KOPT-K1 (cell line): ENCODE data around the gene KCNMB2.
"Not testable (repeated sequence)": the region's sequence is repeated elsewhere in the genome, so short reads cannot be mapped to it uniquely, and the experiment has no call there.

Source experiments
- H3K27ac ChIP-seq: fragments of 200-600 bp; sonication (generic); 2 replicates; pipeline ENCODE4 v1.5.1; 2016; ENCODE audit warnings: antibody characterized with exemption, mild to moderate bottlenecking, low read depth, low read length; ENCODE audit not compliant: poor library complexity, severe bottlenecking
- H3K36me3 ChIP-seq: fragments of 200-600 bp; sonication (generic); 2 replicates; pipeline ENCODE4 v1.5.1; 2017; ENCODE audit warnings: antibody characterized with exemption, mild to moderate bottlenecking, low read length, moderate library complexity; ENCODE audit not compliant: insufficient read depth
- H3K9me3 ChIP-seq: fragments of 200-600 bp; sonication (generic); 2 replicates; pipeline ENCODE4 v1.5.1; 2017; ENCODE audit warnings: antibody characterized with exemption, low read length, mild to moderate bottlenecking; ENCODE audit not compliant: insufficient read depth, poor library complexity, severe bottlenecking

KCNMB2 gene

GRCh38 chr3:178707311-178708031 lies 171.2 kb downstream of the KCNMB2 start:
- H3K36me3 ChIP-seq = no peaks in the 10 kb centered on the region

DNA sequence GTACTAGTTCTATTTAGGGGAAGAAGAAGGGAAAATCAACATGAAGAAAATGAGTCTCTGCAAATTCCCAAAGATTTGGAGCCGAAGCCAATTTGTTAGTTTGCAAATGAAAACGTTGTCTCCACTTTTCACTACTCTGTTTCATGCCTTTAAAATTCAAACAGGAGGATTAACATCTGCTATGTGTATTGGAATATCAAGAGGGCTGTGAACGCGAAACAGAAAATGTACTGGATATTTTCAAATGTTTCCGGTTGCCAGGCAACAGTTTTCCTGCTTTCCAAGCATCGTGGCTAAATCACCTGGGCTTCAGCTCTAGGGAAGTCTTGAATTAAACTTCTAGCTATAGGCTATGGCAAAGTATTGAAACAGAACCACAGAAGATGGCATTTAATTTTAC lies 172.8 kb downstream of the KCNMB2 start:
- Histone ChIP-seq H3K36me3 (no peaks in the 10 kb centered on the region), H3K27ac (no peak overlapping the region)

More at GRCh38 chr3:178707311-178708031, 171.2 kb downstream of the KCNMB2 start:
- Histone ChIP-seq H3K27ac (no peak overlapping the region), H3K9me3 (no peaks in the 10 kb centered on the region)

GRCh38 chr3:178711753-178712152 lies 175.5 kb downstream of the KCNMB2 start:
- no peaks in the 10 kb centered on the region for H3K9me3 ChIP-seq
- H3K36me3 ChIP-seq = no peaks in the 10 kb centered on the region
- H3K27ac ChIP-seq = no peak overlapping the region

More for the DNA sequence above, 172.8 kb downstream of the KCNMB2 start:
- H3K9me3 ChIP-seq = no peaks in the 10 kb centered on the region

DNA sequence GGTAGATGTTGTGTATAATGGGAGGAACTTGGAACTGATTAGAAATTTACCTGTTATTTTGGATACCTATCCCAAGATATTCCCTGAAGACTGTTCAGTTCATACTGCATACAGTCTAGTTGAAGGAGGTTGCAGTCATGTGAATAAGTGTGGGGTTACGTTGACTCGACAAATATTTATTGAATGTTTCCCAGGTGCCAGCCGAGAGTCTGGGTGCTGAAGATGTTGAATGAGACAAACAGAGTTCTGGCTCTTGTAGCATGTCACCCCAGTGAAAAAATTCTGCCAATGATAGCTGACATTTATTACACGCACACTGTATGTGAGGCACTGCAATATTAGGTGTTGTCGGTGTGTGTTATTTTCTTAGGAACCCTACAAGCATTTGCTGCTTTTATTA lies 176.0 kb downstream of the KCNMB2 start:
- Histone ChIP-seq H3K9me3 (no peaks in the 10 kb centered on the region), H3K36me3 (no peaks in the 10 kb centered on the region), H3K27ac (no peak overlapping the region)

GRCh38 chr3:178714925-178715832 lies 178.9 kb downstream of the KCNMB2 start:
- Histone ChIP-seq H3K27ac (no peak overlapping the region), H3K36me3 (no peaks in the 10 kb centered on the region), H3K9me3 (no peaks in the 10 kb centered on the region)

DNA sequence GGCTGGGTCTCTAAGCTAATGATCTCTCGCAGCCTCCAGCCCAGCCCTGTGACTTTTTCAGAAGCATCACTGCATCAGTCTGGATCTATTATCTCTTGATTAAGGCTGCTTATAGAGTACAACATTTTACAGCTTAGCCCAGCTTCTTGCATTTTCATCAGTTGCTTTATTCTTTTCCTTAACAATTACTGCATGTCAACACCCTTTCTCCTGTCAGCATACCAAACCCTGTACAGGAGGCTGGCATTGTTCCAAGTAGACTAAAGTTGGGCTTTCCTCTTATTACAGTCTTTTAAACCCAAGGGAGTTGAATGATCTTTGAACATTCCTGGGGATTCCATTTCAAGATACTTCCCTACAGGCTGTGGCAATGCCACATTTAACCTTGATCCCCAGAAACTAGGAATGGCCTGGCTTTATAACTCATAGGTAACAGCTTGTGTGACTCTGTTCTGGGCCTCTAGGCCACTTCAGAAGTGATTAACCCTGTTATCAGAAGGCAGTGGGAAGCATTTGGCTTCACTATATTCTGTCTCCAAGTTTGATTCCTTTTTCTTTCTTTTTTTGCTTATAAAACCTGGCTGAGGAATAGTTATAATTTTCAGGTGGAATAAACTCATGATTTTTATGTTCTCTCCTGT lies 182.9 kb downstream of the KCNMB2 start:
- Histone ChIP-seq H3K36me3 (no peaks in the 10 kb centered on the region), H3K27ac (no peak overlapping the region), H3K9me3 (no peaks in the 10 kb centered on the region)

- no peak overlapping the region for H3K27ac ChIP-seq
- H3K36me3 ChIP-seq = no peaks in the 10 kb centered on the region
- H3K9me3 ChIP-seq = no peaks in the 10 kb centered on the region
These were observed 196.6 kb downstream of the KCNMB2 start for GRCh38 chr3:178732824-178733223.

DNA sequence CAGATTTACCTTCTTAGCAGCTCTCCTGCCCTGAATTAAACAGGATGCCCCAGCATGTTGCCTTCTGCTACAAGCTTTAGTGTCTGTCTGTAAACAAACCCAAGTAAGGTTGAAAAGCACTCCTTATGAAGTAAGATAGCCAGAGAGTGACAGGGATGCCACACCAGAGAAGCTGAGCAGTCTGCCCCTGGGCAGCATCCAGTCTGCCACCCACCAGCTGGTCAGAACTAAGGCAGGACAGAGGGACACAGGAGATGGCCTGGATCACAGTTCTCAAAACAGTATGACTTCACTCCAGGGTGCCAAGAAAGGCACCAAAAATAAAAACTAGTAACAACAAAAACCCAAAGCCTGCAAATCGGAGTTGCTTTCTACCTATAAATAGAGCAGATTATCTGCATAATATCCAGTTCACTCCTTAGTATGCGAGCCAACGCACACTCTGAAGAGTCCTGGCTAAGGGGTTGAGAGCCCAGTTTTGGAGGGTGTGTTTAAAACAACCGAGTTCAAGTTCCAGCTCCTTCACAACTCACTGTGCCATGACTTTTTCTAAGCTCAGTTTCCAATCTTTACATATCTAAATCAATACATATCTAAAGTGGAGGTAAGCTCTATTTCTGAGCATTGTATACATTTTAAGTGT lies 198.9 kb downstream of the KCNMB2 start:
- no peak overlapping the region for H3K27ac ChIP-seq

GRCh38 chr3:178736300-178736699 lies 200.1 kb downstream of the KCNMB2 start:
- H3K36me3 ChIP-seq = no peaks in the 10 kb centered on the region
- H3K27ac ChIP-seq = no peak overlapping the region
- no peaks in the 10 kb centered on the region for H3K9me3 ChIP-seq

More for the DNA sequence above, 198.9 kb downstream of the KCNMB2 start:
- Histone ChIP-seq H3K9me3 (no peaks in the 10 kb centered on the region), H3K36me3 (no peaks in the 10 kb centered on the region)

GRCh38 chr3:178739720-178740119 lies 203.5 kb downstream of the KCNMB2 start:
- Histone ChIP-seq H3K36me3 (no peaks in the 10 kb centered on the region), H3K27ac (no peak overlapping the region), H3K9me3 (no peaks in the 10 kb centered on the region)

DNA sequence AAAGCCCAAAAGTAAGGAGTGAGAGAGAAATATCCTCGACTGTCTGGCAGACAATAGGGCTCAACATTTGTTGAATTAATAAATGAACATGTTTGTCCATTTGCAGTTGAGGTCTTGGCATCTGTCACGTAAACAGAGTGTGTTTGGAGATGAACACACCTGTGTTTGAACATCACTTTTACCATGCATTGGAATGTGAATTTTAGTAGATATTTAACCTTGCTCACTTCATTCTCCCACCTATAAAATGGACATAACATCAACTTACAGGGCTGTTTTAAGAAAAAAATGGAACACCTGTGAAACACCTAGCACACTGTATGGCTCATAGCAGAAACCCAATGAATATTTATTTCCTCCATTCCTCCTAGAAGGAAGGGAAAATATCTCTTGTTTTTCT lies 204.8 kb downstream of the KCNMB2 start:
- H3K27ac ChIP-seq = no peak overlapping the region
- H3K36me3 ChIP-seq = no peaks in the 10 kb centered on the region
- H3K9me3 ChIP-seq = no peaks in the 10 kb centered on the region

DNA sequence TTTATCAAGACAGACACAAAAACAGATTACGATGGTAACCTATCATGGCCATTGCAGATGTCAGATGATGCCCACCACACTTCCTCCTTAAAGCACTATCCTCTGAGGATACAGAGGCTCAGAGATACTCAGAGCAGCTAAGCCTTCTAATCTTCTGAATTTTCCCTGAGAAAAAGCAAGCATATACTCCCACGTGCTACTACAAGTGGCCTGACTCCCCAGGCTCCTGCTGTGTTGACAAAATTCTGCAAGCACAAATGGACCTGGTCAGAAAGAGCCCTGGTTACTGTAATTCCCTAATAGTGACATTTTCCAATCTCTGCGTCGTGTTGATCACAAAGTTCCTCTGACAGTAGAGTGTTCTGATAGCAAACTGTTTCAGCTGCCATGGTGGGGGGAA lies 207.1 kb downstream of the KCNMB2 start:
- Histone ChIP-seq H3K36me3 (no peaks in the 10 kb centered on the region), H3K9me3 (no peaks in the 10 kb centered on the region), H3K27ac (no peak overlapping the region)

- not testable (repeated sequence) for H3K36me3 ChIP-seq, H3K27ac ChIP-seq, H3K9me3 ChIP-seq
These were observed 209.8 kb downstream of the KCNMB2 start for GRCh38 chr3:178745861-178746655.

DNA sequence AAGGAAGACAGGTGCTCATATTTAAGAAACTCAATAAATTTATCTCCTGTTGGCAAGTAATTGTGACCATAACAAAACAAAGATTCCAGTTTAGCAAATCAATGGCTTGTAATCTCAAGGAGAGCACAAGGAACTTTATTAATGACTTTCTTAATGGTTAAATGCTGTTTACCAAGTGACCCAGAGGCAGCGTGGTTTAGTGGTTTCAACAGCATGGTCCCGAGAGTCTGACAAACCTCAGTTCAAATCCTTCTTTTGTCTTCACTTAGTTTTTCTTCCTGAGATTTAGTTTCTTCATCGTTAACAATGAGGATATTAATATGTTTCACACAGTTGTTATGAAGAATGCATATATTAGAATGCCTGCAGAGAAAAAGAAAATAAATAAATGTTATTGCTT lies 212.6 kb downstream of the KCNMB2 start:
- Histone ChIP-seq H3K36me3 (no peaks in the 10 kb centered on the region), H3K27ac (no peak overlapping the region), H3K9me3 (no peaks in the 10 kb centered on the region)
